ENCODE results near the gene CX3CR1. TPM values are rescaled to one million over a fixed set of nuclear protein-coding genes. Genes with fewer than 3 reads are reported as not detected.

Gene CX3CR1
- total RNA-seq, 1 donor from 2014 or later, result not detected

DNA sequence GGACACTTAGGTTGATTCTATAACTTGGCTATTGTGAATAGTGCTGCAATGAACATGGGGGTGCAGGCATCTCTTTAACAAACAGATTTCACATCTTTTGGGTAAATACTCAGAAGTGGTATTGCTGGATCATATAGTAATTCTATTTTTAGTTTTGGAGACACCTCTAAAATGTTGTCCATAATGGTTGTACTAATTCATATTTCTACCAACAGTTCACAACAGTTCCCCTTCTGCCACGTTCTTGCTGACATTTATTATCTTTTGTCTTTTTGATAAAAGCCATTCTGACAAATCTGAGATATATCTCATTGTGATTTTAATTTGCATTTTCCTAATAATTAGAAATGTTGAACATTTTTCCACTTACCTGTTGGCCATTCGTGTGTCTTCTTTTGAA lies 19.5 kb downstream of the CX3CR1 start:
- TF ChIP-seq, protein P1, sequence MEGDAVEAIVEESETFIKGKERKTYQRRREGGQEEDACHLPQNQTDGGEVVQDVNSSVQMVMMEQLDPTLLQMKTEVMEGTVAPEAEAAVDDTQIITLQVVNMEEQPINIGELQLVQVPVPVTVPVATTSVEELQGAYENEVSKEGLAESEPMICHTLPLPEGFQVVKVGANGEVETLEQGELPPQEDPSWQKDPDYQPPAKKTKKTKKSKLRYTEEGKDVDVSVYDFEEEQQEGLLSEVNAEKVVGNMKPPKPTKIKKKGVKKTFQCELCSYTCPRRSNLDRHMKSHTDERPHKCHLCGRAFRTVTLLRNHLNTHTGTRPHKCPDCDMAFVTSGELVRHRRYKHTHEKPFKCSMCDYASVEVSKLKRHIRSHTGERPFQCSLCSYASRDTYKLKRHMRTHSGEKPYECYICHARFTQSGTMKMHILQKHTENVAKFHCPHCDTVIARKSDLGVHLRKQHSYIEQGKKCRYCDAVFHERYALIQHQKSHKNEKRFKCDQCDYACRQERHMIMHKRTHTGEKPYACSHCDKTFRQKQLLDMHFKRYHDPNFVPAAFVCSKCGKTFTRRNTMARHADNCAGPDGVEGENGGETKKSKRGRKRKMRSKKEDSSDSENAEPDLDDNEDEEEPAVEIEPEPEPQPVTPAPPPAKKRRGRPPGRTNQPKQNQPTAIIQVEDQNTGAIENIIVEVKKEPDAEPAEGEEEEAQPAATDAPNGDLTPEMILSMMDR (conservative IDR thresholded peaks at IDR 0.05; ENCODE audit: low read depth, low read length), result no peak
- no peak overlapping the region for H3K4me3 ChIP-seq (ENCODE audit: low read depth, low read length)
- DNase-seq (ENCODE audit: low read depth), result no peak

DNA sequence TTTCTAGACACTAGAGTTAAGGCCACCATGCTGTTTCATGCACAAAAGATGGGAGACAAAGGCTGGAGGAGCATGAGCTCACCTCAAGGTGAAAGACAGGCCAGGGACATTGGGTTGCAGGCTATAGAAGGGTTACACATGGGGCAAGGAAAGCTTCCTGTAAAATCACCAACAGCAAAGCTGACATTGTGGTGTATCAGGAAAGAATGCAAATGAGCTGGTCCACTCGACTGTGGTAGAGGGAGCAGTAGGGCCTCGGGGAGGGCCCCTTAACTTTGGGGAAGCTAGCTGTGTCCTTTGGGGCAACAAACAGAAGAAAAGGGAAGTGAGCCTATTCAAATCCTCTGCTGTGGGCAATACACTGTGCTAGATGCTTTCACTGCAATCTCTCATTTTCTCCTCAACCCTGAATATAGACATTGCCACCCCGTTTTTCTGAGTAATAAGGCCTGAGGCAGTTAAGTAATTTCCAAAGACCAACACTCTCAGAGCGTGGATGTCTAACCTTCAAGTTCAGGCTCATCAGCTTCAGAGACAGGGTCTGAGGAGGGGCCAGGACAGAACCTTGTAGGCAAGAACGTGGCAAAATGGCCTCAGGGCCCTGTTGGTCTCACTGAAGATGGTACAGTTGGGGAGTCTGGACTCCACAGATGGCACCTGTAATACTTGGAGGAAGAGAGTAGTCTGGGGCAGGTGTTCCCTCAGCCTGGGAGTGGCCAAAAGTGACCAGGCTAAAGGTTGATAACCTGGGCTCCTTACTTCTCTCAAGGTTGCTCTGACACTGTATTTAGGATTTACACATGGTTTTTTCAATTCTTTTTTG lies 24.1 kb downstream of the CX3CR1 start:
- no peak for DNase-seq (ENCODE audit: low read depth)
- TF ChIP-seq, protein P1 (conservative IDR thresholded peaks at IDR 0.05; ENCODE audit: low read depth, low read length), result no peak
- H3K4me3 ChIP-seq (ENCODE audit: low read depth, low read length), result no peak overlapping the region

DNA sequence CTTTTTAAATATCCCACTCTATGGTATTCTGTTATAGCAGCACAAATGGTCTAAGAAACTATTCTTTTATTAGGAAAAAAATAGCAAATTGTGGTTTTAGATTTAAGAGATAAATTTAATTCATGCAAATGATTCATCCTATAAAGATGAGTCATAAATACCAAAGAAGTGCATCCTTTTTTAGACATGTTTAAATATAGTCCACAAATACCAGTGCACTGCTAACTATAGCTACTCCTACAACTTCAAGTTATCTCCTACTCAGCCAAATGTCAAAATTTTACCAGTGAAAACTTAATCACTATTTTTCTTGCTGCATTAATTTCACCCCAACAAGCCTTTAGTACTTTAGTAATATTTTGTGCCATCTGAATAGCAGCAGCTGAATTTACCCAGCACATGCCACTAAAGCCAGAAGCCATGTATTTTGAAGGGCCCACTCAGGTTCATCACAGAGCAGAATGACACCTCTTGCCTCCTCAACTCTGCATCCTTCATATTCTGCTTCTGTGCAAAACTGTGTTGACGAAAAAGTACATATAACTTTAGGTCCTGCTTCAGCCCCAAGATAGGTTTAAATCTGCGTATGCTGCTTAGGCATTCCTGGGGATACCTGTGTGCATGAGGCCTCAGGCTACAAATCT lies 24.9 kb downstream of the CX3CR1 start:
- TF ChIP-seq, protein P1 (conservative IDR thresholded peaks at IDR 0.05; ENCODE audit: low read depth, low read length), result no peak
- no peak overlapping the region for H3K4me3 ChIP-seq (ENCODE audit: low read depth, low read length)
- no peak for DNase-seq (ENCODE audit: low read depth)

DNA sequence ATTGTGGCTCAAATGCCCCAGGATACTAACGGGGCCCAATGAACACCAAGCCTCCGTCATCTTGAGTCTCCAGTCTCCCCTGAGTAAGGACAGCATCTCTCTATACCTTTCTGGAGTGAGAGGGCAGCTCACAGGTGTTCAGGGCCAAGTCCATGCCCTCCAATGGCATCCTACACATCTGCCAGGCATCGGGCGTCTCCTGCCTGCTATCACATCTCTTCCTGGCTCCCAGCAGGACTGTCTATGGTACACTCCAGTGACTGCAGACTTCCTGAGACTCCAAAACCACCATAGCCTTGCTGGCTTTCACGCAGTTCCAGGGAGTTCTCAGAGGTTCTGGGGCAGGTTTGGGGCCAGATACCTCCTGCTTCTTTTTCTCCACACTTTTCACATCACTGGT lies 28.3 kb downstream of the CX3CR1 start:
- TF ChIP-seq, protein P1 (conservative IDR thresholded peaks at IDR 0.05; ENCODE audit: low read depth, low read length), result no peak
- no peak overlapping the region for H3K4me3 ChIP-seq (ENCODE audit: low read depth, low read length)
- DNase-seq (ENCODE audit: low read depth), result no peak

DNA sequence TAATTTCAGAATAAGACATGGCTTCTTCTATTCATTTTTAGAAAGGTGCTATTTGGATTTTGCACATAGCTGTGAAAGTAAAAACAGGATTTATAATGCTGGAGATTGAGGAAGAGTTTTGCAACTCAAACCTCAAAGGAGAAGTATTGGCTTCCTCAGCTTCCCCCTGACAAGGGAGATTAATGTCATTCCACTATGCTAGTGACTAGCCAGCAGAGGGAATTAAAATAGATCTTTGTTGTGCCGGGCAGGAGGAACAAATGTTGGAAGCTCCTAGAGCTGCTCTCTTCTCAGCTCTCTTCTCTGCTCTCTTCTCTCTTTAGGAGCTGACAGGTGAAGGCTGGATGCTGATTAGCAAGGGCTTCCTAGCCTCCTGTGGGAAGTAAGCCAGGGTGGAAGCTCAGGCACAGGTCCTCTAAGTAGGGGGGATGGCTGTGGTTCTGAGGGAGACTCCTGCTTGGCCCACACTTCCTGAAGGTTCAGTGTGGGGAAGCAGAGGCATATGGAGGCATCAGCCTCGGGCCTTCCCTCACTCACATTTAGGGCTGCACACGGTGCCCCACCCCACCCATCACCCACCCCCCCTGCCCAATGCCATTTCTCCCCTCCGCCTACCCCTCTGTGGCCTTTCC lies 29.6 kb downstream of the CX3CR1 start:
- DNase-seq (ENCODE audit: low read depth), result no peak
- TF ChIP-seq, protein P1 (conservative IDR thresholded peaks at IDR 0.05; ENCODE audit: low read depth, low read length), result no peak
- H3K4me3 ChIP-seq (ENCODE audit: low read depth, low read length), result no peak overlapping the region

DNA sequence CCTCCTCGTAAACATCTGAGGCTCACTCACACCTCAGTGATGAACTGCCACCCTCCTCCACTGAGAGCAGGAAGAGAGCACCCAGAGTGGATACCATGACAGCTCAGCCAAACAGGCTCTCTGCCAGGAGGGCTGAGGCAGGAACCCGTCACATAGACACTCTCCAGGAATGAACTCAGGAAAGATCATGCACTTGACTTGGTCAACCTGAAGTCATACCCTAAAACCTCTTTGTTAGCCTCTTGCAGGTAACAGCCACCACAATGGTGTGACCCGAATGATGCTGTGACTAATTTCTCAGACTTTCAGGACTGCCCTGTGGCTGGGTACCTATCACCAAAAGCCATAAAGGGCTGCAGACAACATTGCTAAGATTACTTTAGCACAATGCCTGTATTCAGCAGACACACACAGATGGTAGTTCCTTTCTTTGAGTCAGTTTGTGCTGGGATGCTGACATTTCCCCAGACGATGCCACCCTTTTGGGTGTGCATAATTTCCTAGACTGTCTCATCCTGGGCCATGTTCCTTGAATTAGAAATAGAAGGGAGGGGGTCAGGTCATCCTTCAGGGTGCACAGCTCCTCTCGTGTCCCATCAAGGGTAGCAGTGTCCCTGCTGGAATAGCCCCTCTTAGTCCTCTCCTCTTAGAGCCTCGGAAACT lies 30.3 kb downstream of the CX3CR1 start:
- no peak for DNase-seq (ENCODE audit: low read depth)
- H3K4me3 ChIP-seq (ENCODE audit: low read depth, low read length), result no peak overlapping the region
- TF ChIP-seq, protein P1 (conservative IDR thresholded peaks at IDR 0.05; ENCODE audit: low read depth, low read length), result no peak
